Peyer's patch (tissue), 4 donors: ENCODE measurements around the gene GRAMD4. TPM values are rescaled to one million over a fixed set of nuclear protein-coding genes. Genes with fewer than 3 reads are reported as not detected.

ENCODE experiments used
- DNase-seq, 3 donors: peaks; one replicate each; pipeline ENCODE4 v3.0.0-alpha.2; 2017 to 2019
- H3K27ac ChIP-seq, 4 donors: fragments of 200-600 bp; sonication (generic); one replicate each; pipeline ENCODE4 v1.5.1; 2016 to 2019
- H3K27me3 ChIP-seq, 2 donors: fragments of 200-600 bp; sonication (generic); one replicate each; pipeline ENCODE4 v1.5.1; 2019
- H3K36me3 ChIP-seq, 3 donors: fragments of 200-600 bp; sonication (generic); one replicate each; pipeline ENCODE4 v1.5.1; 2016 to 2019
- H3K4me1 ChIP-seq, 4 donors: fragments of 200-600 bp; sonication (generic); one replicate each; pipeline ENCODE4 v1.5.1; 2016 to 2019
- H3K4me3 ChIP-seq, 4 donors: fragments of 200-600 bp; sonication (generic); 1 replicate in 3 of 4; 2 replicates in 1 of 4; pipeline ENCODE4 v1.5.1; 2016 to 2019; ENCODE audit warnings: mild to moderate bottlenecking in 1 of 4
- H3K9me3 ChIP-seq, 4 donors: fragments of 200-600 bp; sonication (generic); one replicate each; pipeline ENCODE4 v1.5.1; 2016 to 2019; ENCODE audit warnings: mild to moderate bottlenecking in 1 of 4
- CTCF ChIP-seq, 6 experiments: fragments of 450-650 bp in 4 of 6; fragments of 200-600 bp in 2 of 6; sonication (generic) in 1 of 6; IDR thresholded peaks; one replicate each; pipeline ENCODE4 v1.5.1; 2017 to 2019; ENCODE audit warnings: antibody characterized with exemption in 6 of 6, mild to moderate bottlenecking in 3 of 6, moderate library complexity in 1 of 6
- POLR2A ChIP-seq, 2 donors: fragments of 450-650 bp; IDR thresholded peaks; one replicate each; pipeline ENCODE4 v1.5.1; 2017; ENCODE audit warnings: antibody characterized with exemption in 2 of 2, mild to moderate bottlenecking in 2 of 2, moderate library complexity in 2 of 2
- total RNA-seq, 4 donors: library from RNA; depleted of rRNA; stranded (reverse); fragments of >200 nt; gene quantifications; one replicate each; pipeline ENCODE4 v1.1.0, GENCODE V29; 2016

GRAMD4 gene
- total RNA-seq, 4 donors from 2014 or later, result 98.2 to 428 (median 422) TPM

- Histone ChIP-seq H3K36me3 (no peaks in the 10 kb centered on the region), H3K4me3 (no peak overlapping the region), H3K27ac (no peak overlapping the region), H3K9me3 (no peaks in the 10 kb centered on the region), H3K27me3 (no peaks in the 10 kb centered on the region), H3K4me1 (peaks cover 0 to 4% (median 0%) of the 10 kb centered on the region in 4 donors)
- DNase-seq, result no peak
- no peak for TF ChIP-seq POLR2A (IDR thresholded peaks at IDR 0.05)
- no peak for TF ChIP-seq CTCF (IDR thresholded peaks at IDR 0.05)
Observed at GRCh38 chr22:46602025-46602424, 18.2 kb upstream of the GRAMD4 start.

- no peak for TF ChIP-seq POLR2A (IDR thresholded peaks at IDR 0.05)
- TF ChIP-seq CTCF (IDR thresholded peaks at IDR 0.05), result no peak
- peaks cover 0 to 4% (median 0%) of the 10 kb centered on the region in 4 donors for H3K4me1 ChIP-seq
- no peaks in the 10 kb centered on the region for H3K27me3 ChIP-seq
- H3K36me3 ChIP-seq, result no peaks in the 10 kb centered on the region
- peak overlapping the region; percentile 7 to 43 (median 20) for H3K27ac ChIP-seq
- H3K4me3 ChIP-seq, result no peak overlapping the region
- DNase-seq, result peak in 1 of 3 donors; percentile 76
- no peaks in the 10 kb centered on the region for H3K9me3 ChIP-seq
Observed at GRCh38 chr22:46604306-46604690, 15.9 kb upstream of the GRAMD4 start.

GRCh38 chr22:46605117-46605516 is 15.1 kb upstream of the GRAMD4 start:
- Histone ChIP-seq H3K27ac (no peak overlapping the region), H3K4me3 (no peak overlapping the region), H3K27me3 (no peaks in the 10 kb centered on the region), H3K4me1 (peaks cover 0 to 12% (median 0%) of the 10 kb centered on the region in 4 donors), H3K9me3 (no peaks in the 10 kb centered on the region), H3K36me3 (no peaks in the 10 kb centered on the region)
- TF ChIP-seq POLR2A (IDR thresholded peaks at IDR 0.05), result no peak
- TF ChIP-seq CTCF (IDR thresholded peaks at IDR 0.05), result no peak
- no peak for DNase-seq

GRCh38 chr22:46606886-46607285 is 13.3 kb upstream of the GRAMD4 start:
- TF ChIP-seq CTCF (IDR thresholded peaks at IDR 0.05) (no peak), POLR2A (IDR thresholded peaks at IDR 0.05) (no peak)
- Histone ChIP-seq H3K27me3 (no peaks in the 10 kb centered on the region), H3K36me3 (no peaks in the 10 kb centered on the region), H3K4me3 (no peak overlapping the region), H3K9me3 (no peaks in the 10 kb centered on the region), H3K4me1 (peaks cover 0 to 15% (median 0%) of the 10 kb centered on the region in 4 donors), H3K27ac (no peak overlapping the region)
- DNase-seq, result no peak

- peaks cover 0 to 21% (median 5%) of the 10 kb centered on the region in 4 donors for H3K4me1 ChIP-seq
- no peaks in the 10 kb centered on the region for H3K27me3 ChIP-seq
- no peak for DNase-seq
- H3K27ac ChIP-seq, result no peak overlapping the region
- H3K9me3 ChIP-seq, result no peaks in the 10 kb centered on the region
- H3K4me3 ChIP-seq, result no peak overlapping the region
- H3K36me3 ChIP-seq, result no peaks in the 10 kb centered on the region
- TF ChIP-seq POLR2A (IDR thresholded peaks at IDR 0.05) (no peak), CTCF (IDR thresholded peaks at IDR 0.05) (no peak)
Observed at GRCh38 chr22:46607483-46608114, 12.6 kb upstream of the GRAMD4 start.
